ENCODE measurements around the gene INTS12. TPM values are rescaled to one million over a fixed set of nuclear protein-coding genes. Genes with fewer than 3 reads are reported as not detected.
A peak's percentile ranks its signal among the peaks of the same experiment; 100 is the strongest.

Gene INTS12
- total and polyA plus RNA-seq, 10 of the 15 experiments (the other 5 are each of a cell fraction or from before 2014, with no cell fraction given) = 24.2 to 52.4 (median 37.3) TPM

DNA sequence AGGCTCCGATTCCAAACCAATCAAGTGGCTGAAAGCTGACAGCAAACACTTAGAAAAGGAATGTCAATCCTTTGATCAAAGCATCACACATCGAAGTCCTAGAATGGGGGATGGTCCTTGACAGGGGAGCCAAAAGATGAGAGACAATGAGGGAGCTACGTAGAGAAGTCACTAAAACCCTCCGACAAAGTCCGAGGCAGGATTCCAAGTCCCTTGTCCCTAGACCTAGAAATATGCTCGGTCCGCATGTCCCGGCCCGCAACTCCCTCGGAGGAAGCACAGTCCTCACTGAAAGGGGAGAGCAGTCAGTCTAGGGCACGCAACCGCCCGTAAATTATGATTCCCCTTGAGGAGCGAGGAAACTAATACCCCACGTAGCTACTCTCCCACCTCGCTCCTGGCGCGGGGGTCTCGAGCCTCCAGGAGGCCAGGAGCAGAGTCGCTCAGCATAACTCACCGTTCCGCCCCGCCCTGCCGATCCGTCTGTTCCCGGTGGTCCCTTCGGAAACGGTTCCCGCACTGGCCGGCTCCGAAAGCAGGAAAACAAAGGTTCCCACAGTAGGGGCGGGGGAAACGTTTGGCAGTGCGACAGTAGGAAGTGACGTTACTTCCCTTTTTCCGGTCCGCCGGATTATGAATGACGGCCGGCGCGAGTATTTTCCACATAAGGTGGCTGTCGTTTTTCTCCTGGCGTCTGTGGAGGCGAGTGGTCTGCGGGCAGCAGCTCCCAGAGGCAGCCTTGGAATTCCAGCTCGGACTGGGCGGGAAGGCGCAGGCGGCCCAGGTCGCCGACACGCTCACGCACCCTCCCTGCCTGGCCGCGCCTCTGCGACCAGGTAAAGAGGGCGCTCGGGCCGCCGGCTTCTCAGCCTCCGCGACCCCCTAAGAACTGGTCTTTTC is at the start of gene INTS12, which contains the start of gene GSTCD (continued):
- TF ChIP-seq, protein P1, sequence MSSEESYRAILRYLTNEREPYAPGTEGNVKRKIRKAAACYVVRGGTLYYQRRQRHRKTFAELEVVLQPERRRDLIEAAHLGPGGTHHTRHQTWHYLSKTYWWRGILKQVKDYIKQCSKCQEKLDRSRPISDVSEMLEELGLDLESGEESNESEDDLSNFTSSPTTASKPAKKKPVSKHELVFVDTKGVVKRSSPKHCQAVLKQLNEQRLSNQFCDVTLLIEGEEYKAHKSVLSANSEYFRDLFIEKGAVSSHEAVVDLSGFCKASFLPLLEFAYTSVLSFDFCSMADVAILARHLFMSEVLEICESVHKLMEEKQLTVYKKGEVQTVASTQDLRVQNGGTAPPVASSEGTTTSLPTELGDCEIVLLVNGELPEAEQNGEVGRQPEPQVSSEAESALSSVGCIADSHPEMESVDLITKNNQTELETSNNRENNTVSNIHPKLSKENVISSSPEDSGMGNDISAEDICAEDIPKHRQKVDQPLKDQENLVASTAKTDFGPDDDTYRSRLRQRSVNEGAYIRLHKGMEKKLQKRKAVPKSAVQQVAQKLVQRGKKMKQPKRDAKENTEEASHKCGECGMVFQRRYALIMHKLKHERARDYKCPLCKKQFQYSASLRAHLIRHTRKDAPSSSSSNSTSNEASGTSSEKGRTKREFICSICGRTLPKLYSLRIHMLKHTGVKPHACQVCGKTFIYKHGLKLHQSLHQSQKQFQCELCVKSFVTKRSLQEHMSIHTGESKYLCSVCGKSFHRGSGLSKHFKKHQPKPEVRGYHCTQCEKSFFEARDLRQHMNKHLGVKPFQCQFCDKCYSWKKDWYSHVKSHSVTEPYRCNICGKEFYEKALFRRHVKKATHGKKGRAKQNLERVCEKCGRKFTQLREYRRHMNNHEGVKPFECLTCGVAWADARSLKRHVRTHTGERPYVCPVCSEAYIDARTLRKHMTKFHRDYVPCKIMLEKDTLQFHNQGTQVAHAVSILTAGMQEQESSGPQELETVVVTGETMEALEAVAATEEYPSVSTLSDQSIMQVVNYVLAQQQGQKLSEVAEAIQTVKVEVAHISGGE (CRISPR knock-in tag; IDR thresholded peaks at IDR 0.05) = peak; percentile 100
- TF ChIP-seq NBN (IDR thresholded peaks at IDR 0.05) = peak; percentile 98
- peak; percentile 92 for TF ChIP-seq SP1 (IDR thresholded peaks at IDR 0.05; ENCODE audit: low read depth, low read length)
- TF ChIP-seq CREM (IDR thresholded peaks at IDR 0.05; ENCODE audit: low read depth) = peak; percentile 99
- TF ChIP-seq MXI1 (IDR thresholded peaks at IDR 0.05; ENCODE audit: low read depth, low read length) = peak; percentile 94
- TF ChIP-seq, protein P2, sequence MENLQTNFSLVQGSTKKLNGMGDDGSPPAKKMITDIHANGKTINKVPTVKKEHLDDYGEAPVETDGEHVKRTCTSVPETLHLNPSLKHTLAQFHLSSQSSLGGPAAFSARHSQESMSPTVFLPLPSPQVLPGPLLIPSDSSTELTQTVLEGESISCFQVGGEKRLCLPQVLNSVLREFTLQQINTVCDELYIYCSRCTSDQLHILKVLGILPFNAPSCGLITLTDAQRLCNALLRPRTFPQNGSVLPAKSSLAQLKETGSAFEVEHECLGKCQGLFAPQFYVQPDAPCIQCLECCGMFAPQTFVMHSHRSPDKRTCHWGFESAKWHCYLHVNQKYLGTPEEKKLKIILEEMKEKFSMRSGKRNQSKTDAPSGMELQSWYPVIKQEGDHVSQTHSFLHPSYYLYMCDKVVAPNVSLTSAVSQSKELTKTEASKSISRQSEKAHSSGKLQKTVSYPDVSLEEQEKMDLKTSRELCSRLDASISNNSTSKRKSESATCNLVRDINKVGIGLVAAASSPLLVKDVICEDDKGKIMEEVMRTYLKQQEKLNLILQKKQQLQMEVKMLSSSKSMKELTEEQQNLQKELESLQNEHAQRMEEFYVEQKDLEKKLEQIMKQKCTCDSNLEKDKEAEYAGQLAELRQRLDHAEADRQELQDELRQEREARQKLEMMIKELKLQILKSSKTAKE (IDR thresholded peaks at IDR 0.05; ENCODE audit: low read depth, poor library complexity, severe bottlenecking) = peak; percentile 69
- no peak for TF ChIP-seq NFYA (IDR thresholded peaks at IDR 0.05; ENCODE audit: borderline replicate concordance, low read depth, low read length)
- peak; percentile 68; the same call in 1 of the 2 replicates for TF ChIP-seq NR2C1 (IDR thresholded peaks at IDR 0.05)
- no peak for TF ChIP-seq SUPT20H (IDR thresholded peaks at IDR 0.05; ENCODE audit: borderline replicate concordance, control insufficient read depth, low read depth, low read length)
- peak; percentile 71; the same call in 1 of the 2 replicates for TF ChIP-seq JUND (IDR thresholded peaks at IDR 0.05; ENCODE audit: low read depth, low read length)
- peak; percentile 60 for TF ChIP-seq MTA2 (IDR thresholded peaks at IDR 0.05; ENCODE audit: low read depth)
